NCI-H526 treated with DMSO at 0.1 percent for 48 hours (cell line): Measurements from ENCODE around the gene PACS1.
"Not testable (repeated sequence)": the region's sequence is repeated elsewhere in the genome, so short reads cannot be mapped to it uniquely, and the experiment has no call there.

Source experiments
- DNase-seq: peaks from one replicate; lab custom pipeline; 2025; lab: John Stamatoyannopoulos, UW

The PACS1 gene

GRCh38 chr11:66277064-66277463 lies 207.0 kb downstream of the PACS1 start:
- not testable (repeated sequence) for DNase-seq

GRCh38 chr11:66277471-66278362 lies 207.6 kb downstream of the PACS1 start, which contains the start of gene CNIH2:
Gene CNIH2, plus strand, starts transcription at chr11:66278175. Its CDS starts 282 bp downstream, at chr11:66278457.
- DNase-seq = no peak

- no peak for DNase-seq
These were observed 208.5 kb downstream of the PACS1 start for GRCh38 chr11:66278363-66279091.

DNA sequence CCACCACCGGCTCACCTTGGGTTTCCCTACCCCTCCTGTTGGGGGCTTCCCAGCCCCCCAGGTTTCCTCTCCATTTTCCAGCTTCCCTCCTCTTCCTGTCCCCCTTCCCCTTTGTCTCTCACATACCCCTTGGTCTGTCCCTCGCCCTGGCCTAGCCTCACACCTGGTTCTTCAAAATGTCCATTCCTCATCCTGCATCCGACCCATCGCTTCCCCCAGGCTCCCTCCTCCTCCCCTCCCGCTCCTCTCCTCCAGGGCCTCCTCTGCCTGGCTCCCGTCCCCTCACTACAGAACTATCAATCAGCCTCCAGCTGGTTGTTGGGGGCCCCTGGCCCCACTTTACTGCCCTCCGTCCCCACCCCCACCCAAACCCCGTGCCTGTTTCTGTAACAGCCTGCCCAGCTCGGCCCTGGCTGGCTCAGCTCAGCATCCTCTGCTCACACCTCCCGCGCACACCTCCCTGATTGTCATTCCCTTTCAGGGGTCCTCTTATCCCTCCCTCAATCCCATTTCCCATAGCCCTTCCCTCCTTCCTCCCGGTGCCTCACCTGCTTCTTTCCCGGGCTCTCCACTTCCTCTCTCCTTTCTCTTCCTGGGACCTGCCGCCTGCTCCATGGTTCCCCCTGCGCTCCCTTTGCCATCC lies 209.1 kb downstream of the PACS1 start:
- no peak for DNase-seq

- no peak for DNase-seq
These were observed 210.4 kb downstream of the PACS1 start for GRCh38 chr11:66280428-66280827.

- DNase-seq = no peak
These were observed 210.9 kb downstream of the PACS1 start for GRCh38 chr11:66281001-66281400.

DNA sequence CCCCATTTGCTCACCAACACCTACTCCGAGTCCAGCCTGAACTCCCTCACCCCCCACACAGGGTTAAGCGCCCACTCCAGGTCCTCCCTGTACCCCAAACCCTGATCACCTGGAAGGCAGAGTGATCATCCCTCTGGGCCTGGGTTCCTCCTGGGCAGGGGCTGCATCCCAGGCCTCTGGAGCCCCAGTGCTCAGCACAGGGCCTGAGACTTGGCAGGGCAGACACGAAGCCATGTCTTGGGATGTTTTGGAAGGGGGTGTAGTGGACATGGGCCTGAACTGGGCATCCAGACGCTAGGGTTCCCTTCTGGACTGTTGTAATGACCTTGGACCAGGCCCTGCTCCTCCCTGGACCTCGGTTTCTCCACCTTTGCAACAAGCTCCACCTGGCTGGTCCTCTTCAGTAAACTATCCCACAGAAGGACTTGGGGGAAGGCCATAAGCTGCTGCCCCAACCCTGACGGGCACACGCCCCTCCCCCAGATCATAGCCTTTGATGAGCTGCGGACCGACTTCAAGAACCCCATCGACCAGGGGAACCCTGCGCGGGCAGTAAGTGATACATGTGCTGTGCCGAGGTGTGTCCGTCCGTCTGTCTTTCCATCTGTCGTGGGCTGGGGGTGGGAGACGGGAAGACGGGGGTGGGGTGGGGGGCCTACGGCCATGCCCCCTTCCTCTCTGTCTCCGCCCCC lies 211.8 kb downstream of the PACS1 start:
- no peak for DNase-seq

DNA sequence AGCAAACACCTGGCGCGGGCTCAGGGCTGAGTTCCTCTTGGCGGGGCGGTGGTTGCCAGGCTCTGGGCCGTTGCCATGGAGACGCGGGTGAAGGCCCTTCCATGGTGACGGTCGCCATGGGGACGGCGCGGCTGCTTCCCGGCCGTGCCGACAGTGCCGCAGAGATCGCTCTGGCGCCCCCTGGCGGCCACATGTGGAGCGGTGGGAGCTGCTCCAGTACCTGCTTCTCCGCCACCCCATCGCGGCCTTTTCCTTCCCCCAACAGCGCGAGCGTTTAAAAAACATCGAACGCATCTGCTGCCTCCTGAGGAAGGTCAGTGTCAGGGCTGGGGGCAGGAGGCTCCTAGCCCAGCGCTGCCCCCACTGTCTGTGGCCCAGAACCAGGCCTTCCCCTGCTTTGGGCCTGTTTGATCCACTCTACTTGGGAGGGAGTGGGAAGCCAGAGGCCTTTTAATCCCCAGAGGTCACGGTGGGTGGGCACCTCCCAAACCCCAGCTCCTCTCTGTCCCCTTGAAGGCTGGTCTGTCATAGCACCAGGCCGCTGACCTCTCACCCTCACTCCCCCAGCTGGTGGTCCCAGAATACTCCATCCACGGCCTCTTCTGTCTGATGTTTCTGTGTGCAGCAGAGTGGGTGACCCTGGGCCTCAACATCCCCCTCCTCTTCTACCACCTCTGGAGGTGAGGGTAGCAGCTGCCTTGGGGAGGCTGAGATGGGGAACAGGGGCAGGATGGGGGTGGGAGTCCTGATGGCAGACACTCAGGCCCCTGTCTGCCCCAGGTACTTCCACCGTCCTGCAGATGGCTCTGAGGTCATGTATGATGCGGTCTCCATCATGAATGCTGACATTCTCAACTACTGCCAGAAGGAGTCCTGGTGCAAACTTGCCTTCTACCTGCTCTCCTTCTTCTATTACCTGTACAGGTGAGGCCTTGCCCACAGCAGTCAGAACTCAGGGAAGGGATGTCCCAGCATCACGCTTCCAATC lies 212.7 kb downstream of the PACS1 start:
- peak; percentile 96 for DNase-seq

DNA sequence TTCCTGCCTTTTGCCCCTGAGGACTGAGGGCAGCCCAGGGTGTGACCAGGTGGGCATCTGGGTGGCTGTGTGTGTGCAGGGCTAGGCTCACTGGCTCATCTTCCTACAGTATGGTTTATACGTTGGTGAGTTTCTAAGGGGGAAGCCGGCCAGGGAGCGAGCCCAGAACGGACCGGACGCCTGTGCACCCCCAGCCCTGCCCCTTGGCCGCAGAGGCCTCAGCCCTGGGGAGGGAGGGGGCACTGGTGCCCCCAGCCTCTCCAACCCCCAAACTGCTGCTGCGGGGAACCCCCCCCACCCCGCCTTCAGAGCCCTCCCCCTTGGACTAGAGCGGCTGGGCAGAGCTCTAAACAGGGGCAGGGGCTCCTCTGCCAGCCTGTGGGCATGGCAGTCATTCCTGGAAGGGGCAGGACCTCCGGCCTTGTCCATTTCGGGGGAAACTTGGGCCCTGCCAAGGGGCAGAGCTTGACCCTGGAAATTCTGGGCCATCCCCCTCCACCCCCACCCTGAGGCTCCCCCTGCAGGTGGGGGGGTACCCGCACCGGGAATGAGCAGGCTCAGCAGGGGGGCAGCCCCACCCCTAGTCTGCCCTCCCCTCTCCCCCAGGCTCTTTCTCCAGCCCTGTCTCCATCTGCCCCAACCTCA lies 213.5 kb downstream of the PACS1 start:
- DNase-seq = no peak

DNA sequence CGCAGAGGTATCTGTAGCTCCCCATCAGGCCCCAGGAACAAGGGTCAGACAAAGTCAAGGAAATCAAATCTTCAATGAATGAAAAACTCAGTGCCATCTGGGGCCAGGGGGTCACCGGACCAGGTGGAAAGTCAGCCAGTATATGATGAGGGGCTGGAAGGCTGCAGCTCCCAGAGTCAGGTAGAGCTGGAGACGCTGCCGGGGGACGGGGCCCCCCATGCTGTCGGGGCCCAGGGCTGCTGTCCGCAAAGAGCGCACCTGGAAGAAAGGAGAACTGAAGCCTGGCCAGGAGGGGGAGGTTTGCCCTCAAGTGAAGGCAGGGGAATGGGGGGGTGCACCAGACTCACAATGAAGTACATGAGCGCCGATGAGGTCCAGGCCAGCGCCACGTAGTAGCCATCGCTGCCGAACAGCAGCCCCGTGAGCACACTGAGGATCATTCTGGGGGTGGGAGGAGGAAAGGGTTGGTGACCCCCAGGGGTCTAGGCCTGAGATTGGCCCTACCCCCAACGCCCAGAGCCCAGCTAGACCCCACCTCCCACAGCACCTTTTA lies 214.5 kb downstream of the PACS1 start:
- no peak for DNase-seq

GRCh38 chr11:66285250-66285947 lies 215.3 kb downstream of the PACS1 start:
- no peak for DNase-seq

- DNase-seq = no peak
These were observed 216.6 kb downstream of the PACS1 start for GRCh38 chr11:66286699-66287098.

DNA sequence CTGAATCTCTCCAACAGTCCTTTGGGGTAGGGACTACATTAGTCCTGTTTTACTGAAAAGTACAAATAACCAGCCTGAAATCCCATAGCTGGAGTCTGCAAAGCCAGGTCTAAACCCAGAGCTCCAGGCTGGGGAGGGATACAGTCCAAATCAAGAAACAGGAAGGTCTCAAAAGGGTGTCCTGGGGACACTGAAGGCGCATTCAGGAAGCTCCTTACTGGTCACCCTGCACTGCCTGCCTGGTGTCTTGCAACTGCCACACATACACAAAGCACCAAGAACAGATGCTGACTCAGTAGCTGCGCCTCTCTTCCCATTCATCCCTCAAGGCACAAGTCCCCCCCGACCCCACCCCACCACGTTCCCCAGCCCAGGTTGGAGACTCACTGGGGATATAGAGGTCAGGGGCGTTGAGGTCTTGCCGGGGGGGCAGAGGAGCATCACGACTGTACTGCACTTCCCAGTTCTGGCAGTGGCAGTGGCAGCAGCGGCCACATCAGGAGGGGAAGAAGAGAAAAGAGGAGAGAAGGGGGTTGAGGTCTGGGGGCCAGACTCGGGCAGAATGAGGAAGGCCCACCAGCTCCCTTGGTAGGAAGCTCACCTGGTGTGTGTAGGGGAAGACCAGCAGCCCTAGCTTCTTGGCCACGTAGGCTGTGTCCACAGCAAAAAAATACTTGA lies 217.3 kb downstream of the PACS1 start:
- DNase-seq = no peak

DNA sequence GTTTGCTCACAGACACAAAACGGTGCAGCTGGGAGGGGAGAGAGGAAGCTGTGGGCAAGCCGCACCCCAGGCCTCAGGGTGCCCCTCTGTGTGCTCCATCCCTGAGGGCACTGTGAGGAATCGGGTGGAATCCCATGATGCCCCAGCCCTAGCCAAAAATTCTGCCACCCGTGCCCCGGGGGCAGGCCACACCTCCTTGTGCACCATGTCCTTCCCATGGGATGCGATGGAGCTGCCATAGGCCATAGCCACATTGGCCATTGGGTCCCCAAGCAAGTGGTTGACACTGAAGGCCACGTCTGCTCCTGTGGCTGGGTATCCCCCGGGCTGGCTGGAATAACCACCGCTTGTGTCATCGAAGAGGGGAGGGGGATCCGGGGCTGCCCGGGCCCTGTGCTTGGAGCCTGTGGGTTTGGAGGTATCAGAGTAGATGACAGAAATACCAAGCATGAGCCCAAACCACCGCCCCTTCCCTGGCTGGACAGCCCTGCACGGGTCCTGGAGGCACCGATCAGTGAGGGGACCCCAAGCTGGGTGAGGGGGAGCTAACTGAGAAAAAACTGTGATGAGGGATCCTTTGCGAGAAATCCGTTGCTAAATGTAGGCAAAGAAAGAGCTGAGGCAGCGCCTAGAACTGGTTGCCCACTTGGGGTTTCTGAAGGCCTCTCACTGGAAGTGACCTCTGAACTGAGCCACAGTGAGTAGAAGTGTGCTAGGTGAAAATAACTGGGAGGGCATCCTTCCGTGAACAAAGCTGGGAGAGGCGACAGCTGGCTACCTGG lies 218.0 kb downstream of the PACS1 start:
- DNase-seq = no peak

- peak; percentile 99 for DNase-seq
These were observed 218.8 kb downstream of the PACS1 start, which contains the start of gene YIF1A for GRCh38 chr11:66288671-66289547. Gene YIF1A, minus strand, starts transcription at chr11:66289143. Its CDS starts 158 bp downstream, at chr11:66288985.

DNA sequence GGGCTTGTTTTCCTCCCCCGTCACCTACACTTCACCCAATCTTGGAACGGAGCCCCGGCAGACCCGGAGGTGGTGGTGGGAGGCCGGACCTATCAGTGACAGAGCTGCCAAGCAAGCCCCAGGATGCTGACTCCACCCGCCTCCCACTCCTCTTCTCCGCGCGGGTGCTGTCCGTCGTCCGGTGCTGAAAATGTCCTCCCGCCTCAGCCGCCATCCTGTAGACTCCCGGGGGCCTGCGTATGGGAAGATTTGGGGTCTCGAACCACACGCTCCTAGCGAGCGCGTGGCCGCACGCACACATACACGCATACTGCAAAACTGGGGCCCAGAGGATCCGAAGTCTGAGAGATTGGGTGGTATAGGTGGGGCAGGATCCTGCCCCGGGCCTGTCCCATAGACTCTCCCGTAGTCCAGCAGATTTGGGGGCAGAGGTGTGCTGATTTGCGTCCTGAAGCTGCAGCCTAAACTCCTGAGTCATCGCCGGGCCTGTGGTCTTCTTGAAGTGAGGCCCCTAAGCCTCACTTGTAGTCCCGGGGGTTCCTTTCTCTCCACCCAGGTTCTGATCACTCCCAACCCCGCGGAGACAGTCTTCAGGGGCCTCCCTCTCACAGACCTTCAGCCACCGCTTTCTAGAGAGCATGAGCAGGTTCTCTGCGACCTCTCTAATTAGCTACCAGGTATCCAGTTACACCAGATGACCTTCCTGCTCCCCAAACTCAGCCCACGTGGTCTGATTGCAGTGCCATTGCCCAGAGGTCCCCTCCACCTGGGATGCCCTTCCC lies 219.7 kb downstream of the PACS1 start:
- DNase-seq = no peak
